ENCODE measurements around the gene SS18.

Gene SS18

DNA sequence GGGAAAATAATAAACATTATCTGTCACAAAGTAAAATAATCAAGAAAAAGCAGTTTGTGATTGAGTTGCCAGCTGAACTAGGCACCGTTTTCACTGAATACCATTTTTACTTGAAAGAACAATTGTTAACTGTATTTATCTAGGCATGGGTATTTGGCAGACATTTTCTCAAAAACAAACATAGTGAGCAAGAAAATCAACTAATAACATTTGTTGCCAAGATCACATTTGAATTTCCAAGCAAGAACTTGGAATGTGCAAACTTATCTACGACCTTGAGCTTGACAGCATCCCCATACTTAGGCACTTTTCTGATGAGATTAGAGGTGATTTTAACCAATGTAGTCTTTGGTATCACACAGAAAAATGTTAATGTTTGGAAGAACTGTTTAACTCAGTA, 16.7 kb downstream of the SS18 start:
- DNase-seq (ENCODE audit: low read depth in 2 of 2, low spot score in 1 of 2), result no peak

- DNase-seq (ENCODE audit: low read depth in 2 of 2, low spot score in 1 of 2), result no peak
These were observed 18.7 kb downstream of the SS18 start for GRCh38 chr18:26071725-26072124.

- no peak for DNase-seq (ENCODE audit: low read depth in 2 of 2, low spot score in 1 of 2)
These were observed 19.4 kb downstream of the SS18 start for GRCh38 chr18:26071020-26071419.

DNA sequence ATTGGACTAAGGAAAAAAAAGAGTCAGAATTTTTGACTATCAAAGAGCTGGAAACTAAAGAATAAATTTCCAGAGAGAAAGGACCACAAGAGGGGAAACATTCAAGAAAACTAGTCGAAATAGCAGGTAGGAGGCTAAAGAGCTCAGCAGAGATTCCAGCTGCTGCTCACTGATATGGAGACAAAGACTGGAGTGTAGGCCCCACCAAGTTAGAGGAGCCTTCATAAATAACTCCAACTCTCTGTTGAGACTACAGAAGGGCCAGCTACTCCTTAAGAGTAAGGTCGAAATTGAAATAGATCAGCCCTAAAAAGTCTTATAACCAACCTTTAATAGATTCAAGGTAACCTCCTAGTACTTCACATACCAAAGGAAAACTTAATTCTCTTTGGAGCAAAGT, 31.1 kb downstream of the SS18 start:
- no peak for DNase-seq (ENCODE audit: low read depth in 2 of 2, low spot score in 1 of 2)

- no peak for DNase-seq (ENCODE audit: low read depth in 2 of 2, low spot score in 1 of 2)
These were observed 33.1 kb downstream of the SS18 start for GRCh38 chr18:26057344-26057773.

DNA sequence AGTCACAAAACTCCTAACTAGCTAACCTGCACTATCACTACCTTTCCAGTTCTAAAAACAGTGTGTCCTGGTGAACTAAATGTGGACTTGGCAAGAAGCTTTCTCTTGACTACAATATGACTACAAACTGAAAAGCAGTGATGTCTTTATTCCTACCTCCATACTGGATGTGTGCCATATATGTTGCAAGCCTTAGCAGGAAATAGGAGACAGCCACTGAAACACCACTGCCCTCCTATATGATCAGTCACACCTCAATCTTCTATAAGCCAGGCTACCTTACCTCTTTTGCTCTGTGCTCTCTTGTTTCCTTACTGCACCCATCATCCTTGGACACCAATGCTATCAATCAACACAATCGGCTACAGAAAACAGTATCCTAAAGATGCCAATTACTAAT, 34.1 kb downstream of the SS18 start:
- no peak for DNase-seq (ENCODE audit: low read depth in 2 of 2, low spot score in 1 of 2)

- DNase-seq (ENCODE audit: low read depth in 2 of 2, low spot score in 1 of 2), result no peak
These were observed 37.9 kb downstream of the SS18 start for GRCh38 chr18:26052505-26052904.

DNA sequence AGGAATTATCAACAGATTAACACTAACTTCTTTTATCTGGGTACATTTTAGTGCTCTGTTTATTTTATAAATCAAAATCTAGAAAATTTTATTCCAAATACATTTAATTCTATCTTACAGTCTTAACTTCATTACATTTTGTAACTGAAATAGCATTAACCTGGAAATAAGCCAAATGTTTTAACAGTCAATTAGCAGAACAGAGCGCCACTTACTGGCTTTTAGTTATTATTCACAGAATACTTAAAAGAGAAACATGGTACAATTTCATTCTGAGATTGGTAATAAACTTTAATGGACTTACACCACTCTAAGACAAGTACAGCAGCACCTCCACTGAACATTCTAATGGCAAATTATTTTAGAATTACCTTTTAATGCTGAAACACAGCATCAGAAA, 38.6 kb downstream of the SS18 start:
- DNase-seq (ENCODE audit: low read depth in 2 of 2, low spot score in 1 of 2), result no peak

DNA sequence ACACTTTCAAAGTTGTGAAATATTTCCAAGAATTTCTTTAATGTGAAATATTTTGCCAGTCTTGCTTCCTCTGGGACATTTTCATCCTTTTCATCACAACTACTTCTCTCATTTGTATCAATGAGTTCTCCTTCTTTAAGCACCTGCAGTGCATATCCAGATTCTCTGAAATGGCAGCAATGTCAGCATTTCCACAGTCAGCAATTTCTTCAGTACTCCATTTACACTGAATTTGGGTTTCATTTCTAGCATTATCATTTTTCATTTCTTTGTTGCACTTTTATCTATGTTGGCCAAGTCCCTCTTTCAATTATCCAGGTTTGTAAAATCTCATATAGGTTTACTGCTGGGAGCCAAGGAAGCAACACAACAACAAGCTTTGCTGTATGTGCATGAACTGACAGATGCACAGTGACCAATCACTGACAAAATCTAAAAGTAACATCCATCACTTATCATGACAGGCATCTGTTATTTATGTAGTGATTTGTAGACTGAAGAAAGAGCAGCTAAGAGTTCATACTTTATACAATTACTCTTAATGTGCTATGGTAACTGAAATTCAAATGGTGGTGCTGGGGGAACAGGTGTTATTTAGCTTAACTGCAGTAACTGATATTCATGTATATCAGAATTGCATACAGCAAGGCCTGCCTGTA, 43.9 kb downstream of the SS18 start:
- DNase-seq (ENCODE audit: low read depth in 2 of 2, low spot score in 1 of 2), result no peak

DNA sequence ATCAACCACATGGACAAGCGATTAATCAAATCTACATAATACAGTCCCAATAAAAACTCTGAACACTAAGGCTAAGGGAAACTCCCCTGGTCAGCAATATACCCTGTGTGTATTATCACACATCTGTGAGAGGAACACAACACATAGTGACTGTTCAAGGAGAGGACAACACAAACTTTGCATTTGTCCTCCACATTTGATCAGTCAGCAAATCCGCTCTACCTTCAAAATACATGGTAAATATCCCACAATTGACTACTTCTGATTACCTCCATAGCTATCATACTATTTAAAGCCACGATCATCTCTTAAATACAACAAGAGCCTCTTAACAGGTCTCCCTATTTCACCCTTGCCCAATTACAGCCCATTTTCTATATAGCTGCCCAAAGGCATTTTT, 45.6 kb downstream of the SS18 start:
- DNase-seq (ENCODE audit: low read depth in 2 of 2, low spot score in 1 of 2), result no peak

GRCh38 chr18:26040051-26040656, 50.3 kb downstream of the SS18 start:
- DNase-seq (ENCODE audit: low read depth in 2 of 2, low spot score in 1 of 2), result no peak

- no peak for DNase-seq (ENCODE audit: low read depth in 2 of 2, low spot score in 1 of 2)
These were observed 51.2 kb downstream of the SS18 start for GRCh38 chr18:26039203-26039602.

- no peak for DNase-seq (ENCODE audit: low read depth in 2 of 2, low spot score in 1 of 2)
These were observed 53.8 kb downstream of the SS18 start for GRCh38 chr18:26036635-26037034.

DNA sequence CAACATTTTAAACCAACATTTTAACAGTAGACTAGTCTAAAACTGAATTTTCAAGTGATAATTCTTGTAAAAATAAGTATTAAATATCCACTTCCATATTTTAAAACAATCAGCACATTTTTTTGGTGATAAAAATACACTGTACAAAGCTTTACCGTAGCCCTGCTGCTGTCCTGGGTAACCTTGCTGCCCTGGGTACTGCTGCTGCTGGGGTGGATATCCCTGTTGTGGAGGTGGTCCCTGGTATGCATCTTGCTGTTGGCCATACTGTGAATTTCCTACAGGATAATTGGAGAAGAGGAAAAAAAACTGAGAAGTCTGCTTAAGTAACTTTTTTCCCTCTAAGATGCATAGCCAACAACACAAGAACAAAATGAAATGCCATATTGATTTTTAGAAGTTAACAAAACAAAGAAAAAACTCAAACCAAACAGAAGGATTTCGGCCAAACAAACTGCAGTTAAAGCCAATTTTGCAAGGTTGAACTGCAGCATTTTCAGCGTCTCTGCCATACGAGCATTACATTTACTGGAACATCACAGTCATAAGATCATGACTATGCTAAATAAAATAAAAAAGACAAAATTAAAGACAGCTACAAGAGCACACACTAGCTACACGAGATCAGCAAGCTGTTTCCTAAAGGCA, 55.4 kb downstream of the SS18 start:
- DNase-seq (ENCODE audit: low read depth in 2 of 2, low spot score in 1 of 2), result no peak

GRCh38 chr18:26022585-26022984, 67.8 kb downstream of the SS18 start:
- DNase-seq (ENCODE audit: low read depth in 2 of 2, low spot score in 1 of 2), result no peak

GRCh38 chr18:26021061-26021754, 69.2 kb downstream of the SS18 start:
- no peak for DNase-seq (ENCODE audit: low read depth in 2 of 2, low spot score in 1 of 2)

DNA sequence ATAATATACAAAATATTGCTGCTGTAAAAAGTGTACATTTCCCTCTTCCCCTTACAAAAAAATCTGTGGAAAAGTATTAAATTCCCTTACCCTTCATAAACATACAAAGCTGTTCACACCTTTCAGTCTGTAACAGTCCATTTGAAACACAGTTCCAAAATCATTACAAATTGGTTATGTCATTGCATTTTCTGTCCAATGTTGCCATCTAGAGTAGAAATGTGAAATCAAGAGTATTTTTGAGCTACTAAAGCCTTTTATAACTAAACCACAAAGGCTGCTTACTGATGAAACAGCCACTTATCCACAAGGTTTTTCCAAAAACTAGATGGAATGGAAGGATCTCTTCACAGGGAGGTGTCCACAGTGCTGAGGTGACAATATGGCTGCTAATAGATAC, 72.5 kb downstream of the SS18 start:
- DNase-seq (ENCODE audit: low read depth in 2 of 2, low spot score in 1 of 2), result no peak

GRCh38 chr18:26014462-26014861, 76.0 kb downstream of the SS18 start:
- no peak for DNase-seq (ENCODE audit: low read depth in 2 of 2, low spot score in 1 of 2)

DNA sequence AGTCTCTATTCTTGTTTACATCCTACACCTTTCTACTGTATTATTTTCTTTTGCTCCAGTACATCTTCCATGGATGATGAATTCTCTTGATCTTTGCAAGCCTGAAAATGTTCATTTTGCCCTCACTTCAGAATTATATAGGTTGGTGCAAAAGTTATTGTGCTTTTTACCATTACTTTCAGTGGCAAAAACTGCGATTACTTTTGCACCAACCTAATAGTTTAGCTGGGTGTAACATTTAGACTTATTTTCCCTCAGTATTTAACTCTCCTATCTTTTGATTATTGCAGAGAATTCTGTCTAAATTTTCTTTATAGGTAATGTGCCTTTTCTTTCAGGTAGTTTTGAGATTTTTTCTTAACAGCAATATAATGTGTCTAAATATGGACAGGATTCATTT, 81.8 kb downstream of the SS18 start:
- DNase-seq (ENCODE audit: low read depth in 2 of 2, low spot score in 1 of 2), result no peak

- DNase-seq (ENCODE audit: low read depth in 2 of 2, low spot score in 1 of 2), result no peak
These were observed 82.3 kb downstream of the SS18 start for GRCh38 chr18:26008096-26008495.

GRCh38 chr18:26005950-26006349, 84.5 kb downstream of the SS18 start:
- no peak for DNase-seq (ENCODE audit: low read depth in 2 of 2, low spot score in 1 of 2)

DNA sequence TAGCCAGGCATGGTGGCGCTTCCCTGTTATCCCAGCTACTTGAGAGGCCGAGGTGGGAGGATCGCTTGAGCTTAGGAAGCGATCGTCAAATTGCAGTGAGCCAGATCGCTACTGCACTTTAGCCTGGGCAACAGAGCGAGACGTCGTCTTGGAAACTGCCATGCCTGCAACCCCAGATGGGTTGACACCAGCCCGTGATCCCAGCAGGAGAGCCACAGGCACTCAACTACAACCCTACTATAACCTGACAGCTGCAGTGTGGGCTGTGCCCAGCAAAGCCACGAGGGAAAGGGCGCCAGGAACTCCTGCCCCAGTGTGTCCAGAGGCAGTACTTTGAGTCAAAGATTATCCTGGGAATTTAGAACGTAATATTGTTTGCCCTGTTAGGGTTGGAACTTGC, 85.6 kb downstream of the SS18 start:
- DNase-seq (ENCODE audit: low read depth in 2 of 2, low spot score in 1 of 2), result no peak

Data from stimulated activated CD8-positive, alpha-beta memory T cell treated with anti-CD3 and anti-CD28 coated beads, Interleukin-4, amount 100 ng/mL, for 4 hours (primary cell).